ENCODE measurements around the gene GRAMD4. TPM values are rescaled to one million over a fixed set of nuclear protein-coding genes. Genes with fewer than 3 reads are reported as not detected.
A peak's percentile ranks its signal among the peaks of the same experiment; 100 is the strongest.

GRAMD4 gene
- total and polyA plus RNA-seq, 10 donors: 16.0 to 46.1 (median 28.6) TPM

- Histone ChIP-seq H3K27me3 (replicated peaks in 1 of 7) (no peaks in the 10 kb centered on the region), H3K9me3 (no peaks in the 10 kb centered on the region), H3K4me3 (peak overlapping the region in 4 of 8 donors; percentile 15 to 63 (median 31)), H3K27ac (peak overlapping the region; percentile 42 to 89 (median 80)), H3K4me1 (peaks cover 14 to 96% (median 61%) of the 10 kb centered on the region in 6 donors), H3K36me3 (no peaks in the 10 kb centered on the region)
- DNase-seq: peak; percentile 92
- no peak for TF ChIP-seq CTCF (IDR thresholded peaks at IDR 0.05 in 8 of 11, conservative IDR thresholded peaks at IDR 0.05 in 3 of 11)
- TF ChIP-seq POLR2A (IDR thresholded peaks at IDR 0.05): no peak
- TF ChIP-seq POLR2AphosphoS5 (IDR thresholded peaks at IDR 0.05): peak; percentile 40 to 70 (median 42)
- 4 to 11% (median 5%) methylated on average over 13 of the region's 13 CpGs for WGBS, 5 donors
- intact Hi-C loops (cut with DNase I; ENCODE audit: low total_unique reads): no loop called here
These were observed 27.8 kb upstream of the GRAMD4 start for GRCh38 chr22:46592390-46592872.

GRCh38 chr22:46593211-46593681, 26.9 kb upstream of the GRAMD4 start:
- intact Hi-C loops (cut with DNase I; ENCODE audit: low total_unique reads): no loop called here
- H3K36me3 ChIP-seq: no peaks in the 10 kb centered on the region
- peak overlapping the region in 5 of 8 donors; percentile 2 to 63 (median 31) for H3K4me3 ChIP-seq
- H3K27ac ChIP-seq: peak overlapping the region; percentile 42 to 89 (median 80)
- DNase-seq: peak; percentile 91
- TF ChIP-seq POLR2AphosphoS5 (IDR thresholded peaks at IDR 0.05) (peak; percentile 82 to 85 (median 83)), POLR2A (IDR thresholded peaks at IDR 0.05) (peak in 1 of 3 donors; percentile 5), CTCF (IDR thresholded peaks at IDR 0.05 in 8 of 11, conservative IDR thresholded peaks at IDR 0.05 in 3 of 11) (no peak)
- peaks cover 8 to 88% (median 52%) of the 10 kb centered on the region in 6 donors for H3K4me1 ChIP-seq
- no peaks in the 10 kb centered on the region for H3K9me3 ChIP-seq
- H3K27me3 ChIP-seq (replicated peaks in 1 of 7): no peaks in the 10 kb centered on the region
- 36 to 63% (median 44%) methylated on average over 5 to 19 of the region's 19 CpGs for whole genome bisulfite sequencing, 5 donors

- no peaks in the 10 kb centered on the region for H3K27me3 ChIP-seq (replicated peaks in 1 of 7)
- peak overlapping the region in 6 of 8 donors; percentile 42 to 89 (median 82) for H3K27ac ChIP-seq
- H3K4me1 ChIP-seq: peaks cover 7 to 88% (median 52%) of the 10 kb centered on the region in 6 donors
- no peaks in the 10 kb centered on the region for H3K36me3 ChIP-seq
- DNase-seq: peak; percentile 78
- intact Hi-C loops (cut with DNase I; ENCODE audit: low total_unique reads): no loop called here
- H3K9me3 ChIP-seq: no peaks in the 10 kb centered on the region
- peak overlapping the region in 1 of 8 donors; percentile 63 for H3K4me3 ChIP-seq
- TF ChIP-seq CTCF (IDR thresholded peaks at IDR 0.05 in 8 of 11, conservative IDR thresholded peaks at IDR 0.05 in 3 of 11): no peak
- TF ChIP-seq POLR2A (IDR thresholded peaks at IDR 0.05): no peak
- 74 to 80% (median 79%) methylated on average over 15 of the region's 15 CpGs for WGBS, 5 donors
These were observed 25.9 kb upstream of the GRAMD4 start for GRCh38 chr22:46593996-46594946.

GRCh38 chr22:46594947-46595298, 25.3 kb upstream of the GRAMD4 start:
- intact Hi-C loops (cut with DNase I; ENCODE audit: low total_unique reads): no loop called here
- Histone ChIP-seq H3K4me3 (no peak overlapping the region), H3K36me3 (no peaks in the 10 kb centered on the region), H3K4me1 (peaks cover 7 to 88% (median 54%) of the 10 kb centered on the region in 6 donors), H3K27me3 (replicated peaks in 1 of 7) (no peaks in the 10 kb centered on the region), H3K9me3 (no peaks in the 10 kb centered on the region), H3K27ac (no peak overlapping the region)
- TF ChIP-seq CTCF (IDR thresholded peaks at IDR 0.05 in 8 of 11, conservative IDR thresholded peaks at IDR 0.05 in 3 of 11) (no peak), POLR2A (IDR thresholded peaks at IDR 0.05) (no peak), POLR2AphosphoS5 (IDR thresholded peaks at IDR 0.05) (no peak)
- DNase-seq: peak; percentile 73
- WGBS, 5 donors: 89 to 96% (median 94%) methylated on average over 12 to 17 of the region's 17 CpGs
